Activated B cell treated with CpG ODN at 0.5 μM for 24 hours (primary cell): Measurements from ENCODE around the gene RPLP2. TPM values are rescaled to one million over a fixed set of nuclear protein-coding genes. Genes with fewer than 3 reads are reported as not detected.

Source experiments
- ATAC-seq: fragments of 200-7000 bp; cut with Tn5 transposase; one replicate; pipeline ENCODE4 v1.10.0; 2021; ENCODE audit warnings: low read depth, mild to moderate bottlenecking, moderate library complexity
- CTCF ChIA-PET: fragments of 350-600 bp; sonication (Branson Sonifier 250); formaldehyde crosslinking; loops from one replicate; lab custom pipeline; 2021; ENCODE audit warnings: antibody characterized with exemption; lab: Charles Lee
- POLR2A ChIA-PET: fragments of 350-600 bp; sonication (Branson Sonifier 250); formaldehyde crosslinking; loops from one replicate; lab custom pipeline; 2021; ENCODE audit warnings: antibody characterized with exemption; lab: Charles Lee
- DNase-seq: peaks from one replicate; pipeline ENCODE4 v3.0.0; 2022
- H3K27ac Mint-ChIP-seq: one replicate; pipeline ENCODE4 v1.8.0; 2020; ENCODE audit warnings: mixed read lengths
- H3K27me3 Mint-ChIP-seq: one replicate; pipeline ENCODE4 v1.8.0; 2021; ENCODE audit warnings: mixed read lengths
- H3K36me3 Mint-ChIP-seq: one replicate; pipeline ENCODE4 v1.8.0; 2021; ENCODE audit warnings: low read depth, mixed read lengths
- H3K4me1 Mint-ChIP-seq: one replicate; pipeline ENCODE4 v1.8.0; 2021; ENCODE audit warnings: mixed read lengths
- H3K4me3 Mint-ChIP-seq: one replicate; pipeline ENCODE4 v1.8.0; 2020; ENCODE audit warnings: mild to moderate bottlenecking, mixed read lengths
- H3K9me3 Mint-ChIP-seq: one replicate; pipeline ENCODE4 v1.8.0; 2020; ENCODE audit warnings: mixed read lengths
- intact Hi-C: fragments of 100-400 bp; cut with micrococcal nuclease; formaldehyde crosslinking; loops from one replicate; pipeline ENCODE4 v1.15.1; 2024
- total RNA-seq: library from RNA; stranded (reverse); gene quantifications from 2 replicates; pipeline ENCODE4 v1.2.3, GENCODE V29; 2022
- TF ChIP-seq, protein P1 (sequence below): fragments of 200-600 bp; IDR thresholded peaks from one replicate; pipeline ENCODE4 v1.8.0; 2022; ENCODE audit warnings: antibody characterized with exemption, mild to moderate bottlenecking

The RPLP2 gene
- total RNA-seq, 1 donor from 2014 or later: 4,124 TPM

- no peaks in the 10 kb centered on the region for H3K9me3 Mint-ChIP-seq
- peak overlapping the region; percentile 64 for H3K4me3 Mint-ChIP-seq
- H3K4me1 Mint-ChIP-seq: peaks cover 33% of the 10 kb centered on the region
- intact Hi-C loops: loop anchor here (5.0 kb wide), 1 partner anchor 37 kb away; the partner anchor contains the start of gene SLC25A22
- H3K36me3 Mint-ChIP-seq: peaks cover 15% of the 10 kb centered on the region
- peaks cover 3% of the 10 kb centered on the region for H3K27me3 Mint-ChIP-seq
- CTCF ChIA-PET: interaction anchor here (1.4 kb wide), 1 partner anchor 9 kb away, joined by 4 read pairs; the partner anchor contains the start of gene TSPAN4
- DNase-seq (no peak), ATAC-seq (no peak)
- POLR2A ChIA-PET: interaction anchor here (0.9 to 8.3 kb wide), 4 partner anchors 9 to 24 kb away, joined by 3 to 104 read pairs (median 21); partner anchors contain the start of genes PNPLA2, POLR2L, RPLP2 and TSPAN4
- H3K27ac Mint-ChIP-seq: no peak overlapping the region
- TF ChIP-seq, protein P1, sequence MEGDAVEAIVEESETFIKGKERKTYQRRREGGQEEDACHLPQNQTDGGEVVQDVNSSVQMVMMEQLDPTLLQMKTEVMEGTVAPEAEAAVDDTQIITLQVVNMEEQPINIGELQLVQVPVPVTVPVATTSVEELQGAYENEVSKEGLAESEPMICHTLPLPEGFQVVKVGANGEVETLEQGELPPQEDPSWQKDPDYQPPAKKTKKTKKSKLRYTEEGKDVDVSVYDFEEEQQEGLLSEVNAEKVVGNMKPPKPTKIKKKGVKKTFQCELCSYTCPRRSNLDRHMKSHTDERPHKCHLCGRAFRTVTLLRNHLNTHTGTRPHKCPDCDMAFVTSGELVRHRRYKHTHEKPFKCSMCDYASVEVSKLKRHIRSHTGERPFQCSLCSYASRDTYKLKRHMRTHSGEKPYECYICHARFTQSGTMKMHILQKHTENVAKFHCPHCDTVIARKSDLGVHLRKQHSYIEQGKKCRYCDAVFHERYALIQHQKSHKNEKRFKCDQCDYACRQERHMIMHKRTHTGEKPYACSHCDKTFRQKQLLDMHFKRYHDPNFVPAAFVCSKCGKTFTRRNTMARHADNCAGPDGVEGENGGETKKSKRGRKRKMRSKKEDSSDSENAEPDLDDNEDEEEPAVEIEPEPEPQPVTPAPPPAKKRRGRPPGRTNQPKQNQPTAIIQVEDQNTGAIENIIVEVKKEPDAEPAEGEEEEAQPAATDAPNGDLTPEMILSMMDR: no peak
These were observed 24.1 kb downstream of the RPLP2 start for GRCh38 chr11:833849-834311.

- ChIA-PET POLR2A (interaction anchor here (0.7 to 8.3 kb wide), 5 partner anchors 8 to 30 kb away, joined by 3 to 104 read pairs (median 3); partner anchors contain the start of genes PNPLA2, POLR2L, RPLP2 and TSPAN4), CTCF (interaction anchor here (1.4 kb wide), 1 partner anchor 9 kb away, joined by 4 read pairs; the partner anchor contains the start of gene TSPAN4)
- intact Hi-C loops: loop anchor here (5.0 kb wide), 1 partner anchor 37 kb away; the partner anchor contains the start of gene SLC25A22
- Mint-ChIP-seq H3K4me3 (peak overlapping the region; percentile 38), H3K9me3 (no peaks in the 10 kb centered on the region), H3K27me3 (peaks cover 3% of the 10 kb centered on the region), H3K27ac (no peak overlapping the region), H3K4me1 (peaks cover 25% of the 10 kb centered on the region), H3K36me3 (peaks cover 20% of the 10 kb centered on the region)
- DNase-seq (no peak), ATAC-seq (no peak)
- TF ChIP-seq, protein P1: no peak
These were observed 24.9 kb downstream of the RPLP2 start for GRCh38 chr11:834371-835316.

GRCh38 chr11:836274-836673, 26.5 kb downstream of the RPLP2 start:
- Mint-ChIP-seq H3K9me3 (no peaks in the 10 kb centered on the region), H3K4me3 (no peak overlapping the region), H3K27ac (no peak overlapping the region), H3K4me1 (peaks cover 29% of the 10 kb centered on the region), H3K36me3 (peaks cover 33% of the 10 kb centered on the region), H3K27me3 (peaks cover 3% of the 10 kb centered on the region)
- ChIA-PET CTCF (no interaction called here), POLR2A (interaction anchor here (0.7 kb wide), 1 partner anchor 20 kb away, joined by 5 read pairs; no protein-coding TSS in a partner anchor)
- TF ChIP-seq, protein P1: no peak
- intact Hi-C loops: no loop called here
- ATAC-seq (no peak), DNase-seq (no peak)

DNA sequence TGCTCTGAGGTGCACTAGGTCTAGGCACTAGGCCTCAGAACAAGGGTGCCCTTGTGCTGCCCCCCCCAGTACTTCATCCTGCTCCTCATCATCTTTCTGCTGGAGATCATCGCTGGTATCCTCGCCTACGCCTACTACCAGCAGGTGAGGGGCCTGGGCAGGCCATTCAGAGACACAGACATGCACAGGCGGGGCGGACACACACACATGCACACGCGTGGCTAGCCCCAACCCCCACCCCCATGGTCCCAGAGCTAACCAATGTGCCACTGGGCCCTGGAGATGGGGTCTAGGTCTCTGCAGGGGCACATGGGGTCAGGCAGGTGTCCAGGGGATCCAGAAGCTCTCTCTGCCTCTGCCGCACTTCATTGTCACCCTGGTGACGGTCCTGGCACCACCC, 26.9 kb downstream of the RPLP2 start:
- Mint-ChIP-seq H3K27me3 (peaks cover 3% of the 10 kb centered on the region), H3K36me3 (peaks cover 33% of the 10 kb centered on the region), H3K4me3 (no peak overlapping the region), H3K27ac (no peak overlapping the region), H3K4me1 (peaks cover 29% of the 10 kb centered on the region), H3K9me3 (no peaks in the 10 kb centered on the region)
- ChIA-PET CTCF (no interaction called here), POLR2A (interaction anchor here (0.7 kb wide), 1 partner anchor 21 kb away, joined by 5 read pairs; no protein-coding TSS in a partner anchor)
- TF ChIP-seq, protein P1: no peak
- intact Hi-C loops: no loop called here
- no peak for DNase-seq
- no peak for ATAC-seq
